CD4-positive, alpha-beta T cell treated with Interleukin-6 at 100 ng/mL for 8 hours (primary cell): ENCODE data around the gene UTS2B.

Source experiments
- DNase-seq: peaks from one replicate; pipeline ENCODE4 v3.0.0-alpha.2; 2020; ENCODE audit warnings: mixed read lengths, low spot score

UTS2B gene

GRCh38 chr3:191329654-191330529, at the start of gene UTS2B:
Gene UTS2B, minus strand, starts transcription at chr3:191330526. Its CDS starts 48,337 bp downstream, at chr3:191282189.
- DNase-seq, result no peak

GRCh38 chr3:191380001-191380400, 49.7 kb upstream of the UTS2B start:
- DNase-seq, result no peak

- no peak for DNase-seq
Observed at GRCh38 chr3:191379446-191379845, 49.1 kb upstream of the UTS2B start.

GRCh38 chr3:191378142-191378812, 48.0 kb upstream of the UTS2B start:
- no peak for DNase-seq

- no peak for DNase-seq
Observed at GRCh38 chr3:191376516-191377141, 46.3 kb upstream of the UTS2B start.

GRCh38 chr3:191373327-191373726, 43.0 kb upstream of the UTS2B start:
- no peak for DNase-seq

- no peak for DNase-seq
Observed at GRCh38 chr3:191372122-191372521, 41.8 kb upstream of the UTS2B start.

- no peak for DNase-seq
Observed at GRCh38 chr3:191369616-191370010, 39.3 kb upstream of the UTS2B start.

- DNase-seq, result no peak
Observed at GRCh38 chr3:191368755-191369615, 38.7 kb upstream of the UTS2B start.

GRCh38 chr3:191366675-191367074, 36.3 kb upstream of the UTS2B start:
- DNase-seq, result no peak

GRCh38 chr3:191363221-191363620, 32.9 kb upstream of the UTS2B start:
- no peak for DNase-seq

- DNase-seq, result no peak
Observed at GRCh38 chr3:191362524-191363090, 32.3 kb upstream of the UTS2B start.

GRCh38 chr3:191362037-191362436, 31.7 kb upstream of the UTS2B start:
- no peak for DNase-seq

- no peak for DNase-seq
Observed at GRCh38 chr3:191361456-191361855, 31.1 kb upstream of the UTS2B start.

GRCh38 chr3:191360620-191361019, 30.3 kb upstream of the UTS2B start:
- no peak for DNase-seq

- DNase-seq, result no peak
Observed at GRCh38 chr3:191358929-191359328, 28.6 kb upstream of the UTS2B start.

- no peak for DNase-seq
Observed at GRCh38 chr3:191357909-191358308, 27.6 kb upstream of the UTS2B start.

GRCh38 chr3:191356631-191357439, 26.5 kb upstream of the UTS2B start:
- DNase-seq, result no peak

GRCh38 chr3:191355406-191355805, 25.1 kb upstream of the UTS2B start:
- no peak for DNase-seq

- no peak for DNase-seq
Observed at GRCh38 chr3:191353022-191353777, 22.9 kb upstream of the UTS2B start.
